ENCODE data around the gene CBX5. TPM values are rescaled to one million over a fixed set of nuclear protein-coding genes. Genes with fewer than 3 reads are reported as not detected.
"Not testable (repeated sequence)": the region's sequence is repeated elsewhere in the genome, so short reads cannot be mapped to it uniquely, and the experiment has no call there.

CBX5 gene
- total RNA-seq, 1 donor from 2014 or later = 173 TPM

DNA sequence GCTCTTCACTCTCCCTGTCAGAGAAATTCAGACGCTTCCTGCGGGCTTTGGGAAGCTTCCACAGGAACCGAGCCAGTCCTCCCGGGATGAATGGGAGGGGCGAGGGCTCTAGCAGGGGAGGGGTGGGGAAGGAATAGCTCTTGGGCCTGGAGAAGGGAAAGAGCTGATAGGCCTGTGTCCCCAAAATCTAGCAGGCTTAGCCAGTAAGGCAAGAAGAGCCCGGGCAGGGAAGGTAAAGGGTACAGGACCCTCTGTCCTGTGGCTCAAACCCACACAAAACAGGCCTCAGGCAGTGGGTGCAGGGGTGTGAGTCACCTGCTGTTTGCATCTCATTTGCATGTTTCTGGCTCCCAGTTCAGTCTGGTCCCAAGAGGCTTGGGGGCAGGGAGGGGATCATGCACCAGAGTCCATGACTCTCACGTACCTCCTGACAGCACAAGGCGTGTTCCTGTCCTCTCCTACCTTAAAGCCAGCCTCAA lies 82.5 kb downstream of the CBX5 start:
- Mint-ChIP-seq H3K4me3 (ENCODE audit: unreplicated experiment) (peak overlapping the region; percentile 59), H3K36me3 (ENCODE audit: low read depth, unreplicated experiment) (no peaks in the 10 kb centered on the region), H3K27ac (ENCODE audit: unreplicated experiment) (no peak overlapping the region), H3K4me1 (ENCODE audit: unreplicated experiment) (peaks cover 23% of the 10 kb centered on the region), H3K27me3 (ENCODE audit: unreplicated experiment) (peaks cover 28% of the 10 kb centered on the region), H3K9me3 (ENCODE audit: unreplicated experiment) (no peaks in the 10 kb centered on the region)
- peak; percentile 36 for DNase-seq (ENCODE audit: low spot score)
- TF ChIP-seq CTCF (IDR thresholded peaks at IDR 0.05; ENCODE audit: unreplicated experiment) = no peak

DNA sequence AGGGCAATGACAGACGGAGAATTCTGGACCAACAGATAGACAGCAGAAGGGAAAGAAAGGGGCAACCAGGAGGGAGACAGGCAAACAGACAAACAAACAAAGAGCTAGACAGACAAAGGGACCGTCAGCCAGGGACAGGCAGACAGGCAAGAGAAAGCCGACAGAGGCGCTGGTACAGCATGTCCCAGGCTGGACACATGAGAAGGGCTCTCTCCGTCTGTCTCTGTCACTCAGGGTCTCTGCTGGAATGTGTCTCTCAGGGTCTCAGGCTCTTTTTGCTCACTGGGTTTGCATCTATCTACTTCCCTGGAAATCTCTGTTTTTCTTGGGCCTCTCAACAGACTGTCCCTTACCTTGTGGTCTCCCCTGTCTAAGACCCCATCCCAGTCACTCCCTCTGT lies 82.9 kb downstream of the CBX5 start:
- no peaks in the 10 kb centered on the region for H3K9me3 Mint-ChIP-seq (ENCODE audit: unreplicated experiment)
- no peak overlapping the region for H3K27ac Mint-ChIP-seq (ENCODE audit: unreplicated experiment)
- H3K4me1 Mint-ChIP-seq (ENCODE audit: unreplicated experiment) = peaks cover 23% of the 10 kb centered on the region
- no peaks in the 10 kb centered on the region for H3K36me3 Mint-ChIP-seq (ENCODE audit: low read depth, unreplicated experiment)
- peaks cover 32% of the 10 kb centered on the region for H3K27me3 Mint-ChIP-seq (ENCODE audit: unreplicated experiment)
- DNase-seq (ENCODE audit: low spot score) = no peak
- no peak for TF ChIP-seq CTCF (IDR thresholded peaks at IDR 0.05; ENCODE audit: unreplicated experiment)
- peak overlapping the region; percentile 31 for H3K4me3 Mint-ChIP-seq (ENCODE audit: unreplicated experiment)

DNA sequence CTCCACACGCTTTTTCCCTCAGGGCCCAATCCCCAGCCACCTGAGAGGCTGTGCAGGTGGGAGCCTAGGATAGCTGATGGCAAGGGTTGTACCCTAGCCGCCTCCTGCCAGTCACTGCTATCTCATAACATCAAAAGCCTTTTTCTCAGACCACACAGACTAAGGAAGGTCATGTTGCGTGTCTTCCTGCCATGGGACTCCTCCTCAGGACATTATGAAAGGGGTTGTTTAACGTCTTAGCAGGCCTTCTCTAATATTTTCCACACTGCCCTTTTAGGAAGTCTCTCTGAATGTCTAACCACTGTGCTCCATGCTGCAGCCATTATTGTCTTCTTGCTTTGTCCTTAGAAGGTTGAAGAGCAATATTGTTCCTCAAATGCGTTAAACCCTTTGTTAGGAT lies 83.5 kb downstream of the CBX5 start:
- peaks cover 23% of the 10 kb centered on the region for H3K4me1 Mint-ChIP-seq (ENCODE audit: unreplicated experiment)
- no peak overlapping the region for H3K27ac Mint-ChIP-seq (ENCODE audit: unreplicated experiment)
- H3K27me3 Mint-ChIP-seq (ENCODE audit: unreplicated experiment) = peaks cover 32% of the 10 kb centered on the region
- no peak for TF ChIP-seq CTCF (IDR thresholded peaks at IDR 0.05; ENCODE audit: unreplicated experiment)
- DNase-seq (ENCODE audit: low spot score) = no peak
- H3K4me3 Mint-ChIP-seq (ENCODE audit: unreplicated experiment) = no peak overlapping the region
- H3K36me3 Mint-ChIP-seq (ENCODE audit: low read depth, unreplicated experiment) = no peaks in the 10 kb centered on the region
- no peaks in the 10 kb centered on the region for H3K9me3 Mint-ChIP-seq (ENCODE audit: unreplicated experiment)

- TF ChIP-seq CTCF (IDR thresholded peaks at IDR 0.05; ENCODE audit: unreplicated experiment) = no peak
- peaks cover 30% of the 10 kb centered on the region for H3K27me3 Mint-ChIP-seq (ENCODE audit: unreplicated experiment)
Observed at GRCh38 chr12:54195737-54196347, 84.1 kb downstream of the CBX5 start.

GRCh38 chr12:54195080-54195736 lies 84.7 kb downstream of the CBX5 start:
- no peak for TF ChIP-seq CTCF (IDR thresholded peaks at IDR 0.05; ENCODE audit: unreplicated experiment)
- H3K9me3 Mint-ChIP-seq (ENCODE audit: unreplicated experiment) = no peaks in the 10 kb centered on the region
- H3K36me3 Mint-ChIP-seq (ENCODE audit: low read depth, unreplicated experiment) = no peaks in the 10 kb centered on the region
- H3K4me3 Mint-ChIP-seq (ENCODE audit: unreplicated experiment) = no peak overlapping the region
- H3K27me3 Mint-ChIP-seq (ENCODE audit: unreplicated experiment) = peaks cover 27% of the 10 kb centered on the region
- H3K27ac Mint-ChIP-seq (ENCODE audit: unreplicated experiment) = peak overlapping the region; percentile 16
- DNase-seq (ENCODE audit: low spot score) = no peak
- peaks cover 20% of the 10 kb centered on the region for H3K4me1 Mint-ChIP-seq (ENCODE audit: unreplicated experiment)

More at GRCh38 chr12:54195737-54196347, 84.1 kb downstream of the CBX5 start:
- no peak for DNase-seq (ENCODE audit: low spot score)
- H3K4me3 Mint-ChIP-seq (ENCODE audit: unreplicated experiment) = no peak overlapping the region
- H3K27ac Mint-ChIP-seq (ENCODE audit: unreplicated experiment) = no peak overlapping the region
- H3K9me3 Mint-ChIP-seq (ENCODE audit: unreplicated experiment) = no peaks in the 10 kb centered on the region
- H3K4me1 Mint-ChIP-seq (ENCODE audit: unreplicated experiment) = peaks cover 20% of the 10 kb centered on the region
- H3K36me3 Mint-ChIP-seq (ENCODE audit: low read depth, unreplicated experiment) = no peaks in the 10 kb centered on the region

GRCh38 chr12:54194611-54195010 lies 85.3 kb downstream of the CBX5 start:
- not testable (repeated sequence) for H3K36me3 Mint-ChIP-seq (ENCODE audit: low read depth, unreplicated experiment); H3K9me3 Mint-ChIP-seq (ENCODE audit: unreplicated experiment); H3K27ac Mint-ChIP-seq (ENCODE audit: unreplicated experiment); H3K4me3 Mint-ChIP-seq (ENCODE audit: unreplicated experiment); DNase-seq (ENCODE audit: low spot score)
- Mint-ChIP-seq H3K27me3 (ENCODE audit: unreplicated experiment) (peaks cover 24% of the 10 kb centered on the region), H3K4me1 (ENCODE audit: unreplicated experiment) (peaks cover 20% of the 10 kb centered on the region)

Data from endothelial cell (in vitro differentiated cells).